Heart right ventricle (tissue), 16 donors: ENCODE results near the gene DCX. TPM values are rescaled to one million over a fixed set of nuclear protein-coding genes. Genes with fewer than 3 reads are reported as not detected.

Experiments used
- ATAC-seq, 8 donors: fragments of 200-7000 bp; cut with Tn5 transposase; one replicate each; pipeline ENCODE4 v1.9.1; 2020; ENCODE audit warnings: mild to moderate bottlenecking in 8 of 8, moderate library complexity in 8 of 8, moderate number of reproducible peaks in 1 of 8
- DNase-seq, 2 donors: peaks; one replicate each; pipeline ENCODE4 v3.0.0-alpha.2; 2020
- H3K27ac ChIP-seq, 10 donors: fragments of 200-600 bp; sonication (generic) in 2 of 10; one replicate each; pipeline versions ENCODE4 v1.5.0 to v1.8.0; 2020 to 2022; ENCODE audit warnings: mild to moderate bottlenecking in 3 of 10
- H3K27me3 ChIP-seq, 7 donors: fragments of 200-600 bp; one replicate each; pipeline ENCODE4 v1.8.0; 2021 to 2022; ENCODE audit warnings: mild to moderate bottlenecking in 2 of 7
- H3K36me3 ChIP-seq, 9 donors: fragments of 200-600 bp; sonication (generic) in 1 of 9; one replicate each; pipeline versions ENCODE4 v1.5.0 to v1.8.0; 2020 to 2022; ENCODE audit warnings: mild to moderate bottlenecking in 2 of 9
- H3K4me1 ChIP-seq, 9 donors: fragments of 200-600 bp; sonication (generic) in 1 of 9; one replicate each; pipeline versions ENCODE4 v1.5.0 to v1.8.0; 2020 to 2022; ENCODE audit warnings: mild to moderate bottlenecking in 4 of 9
- H3K4me3 ChIP-seq, 10 donors: fragments of 200-600 bp; sonication (generic) in 2 of 10; one replicate each; pipeline versions ENCODE4 v1.5.0 to v1.8.0; 2020 to 2022; ENCODE audit warnings: mild to moderate bottlenecking in 7 of 10, moderate library complexity in 2 of 10
- H3K9me3 ChIP-seq, 11 donors: fragments of 200-600 bp in 10 of 11; sonication (generic) in 2 of 11; one replicate each; pipeline versions ENCODE4 v1.5.0 to v1.8.0; 2013 to 2022; ENCODE audit warnings: mild to moderate bottlenecking in 2 of 11, control low read depth in 1 of 11, moderate library complexity in 1 of 11
- CTCF ChIP-seq, 9 donors: fragments of 200-600 bp; sonication (generic) in 2 of 9; IDR thresholded peaks; one replicate each; pipeline versions ENCODE4 v1.5.0 to v1.8.0; 2021 to 2022; ENCODE audit warnings: antibody characterized with exemption in 9 of 9, mild to moderate bottlenecking in 5 of 9, moderate library complexity in 1 of 9
- WGBS, 2 donors: extraction: QIAGEN DNeasy Blood & Tissue Kit; methylation state at CpG; one replicate each; pipeline ENCODE4 v1.1.7; 2013; ENCODE audit warnings: inconsistent platforms in 1 of 2; 5-methylcytosine and 5-hydroxymethylcytosine counted together
- intact Hi-C, 10 donors: fragments of 100-400 bp; cut with DNase I; formaldehyde crosslinking; loops; one replicate each; pipeline versions ENCODE4 v1.11.1 to v1.14.2; 2022
- polyA plus RNA-seq, 2 donors: library from polyadenylated mRNA; stranded (reverse); fragments of 200-250 nt; gene quantifications; one replicate each; pipeline ENCODE4 v1.2.3, GENCODE V29; 2013
- total RNA-seq, 10 donors: library from RNA; stranded (reverse); fragmentation: NEBNext Ultra II Directional in 3 of 10; extraction: Animal tissue kit (Norgen Biotek cat#: 25700) in 3 of 10; gene quantifications; one replicate each; pipeline versions ENCODE4 v1.2.1 to v1.2.4, GENCODE V29; 2021 to 2023
- donor health status: Arrhythmogenic right ventricular cardiomyopathy.
- donor health status: ischemic (EF 13 %, LVEDD 7.1; RV severe dilation, severe dysfunction).
- donor health status: healthy with polysubstance abuse.
- donor health status: DM: no; HTN: yes; CAD: no.
- donor health status: DM: no; HTN: no; CAD: no.
- donor health status: ischemic (EF 25% LVEDD 6.9; RV normal size, moderate dysfunction).
- donor health status: ischemic (EF 25% LVEDD 5.7; RV mildly dilated, moderate dysfunction).
- donor health status: healthy.
- donor health status: DM: yes; HTN: yes; CAD: no.
- donor health status: Ischemic cardiomyopathy.
- donor health status: ischemic (EF 35%, LVEDD 5.7; RV mildly dilated, moderate dysfunction).
- donor health status: nonischemic (EF 11% LVEDD 7.7; RV severe dilation, severe dysfunction).
- donor health status: DM: yes; HTN: yes; CAD: no.
- donor health status: PGD.
- donor health status: ischemic (EF 29% LVEDD 5.4; RV normal size, mild dysfunction).
- donor health status: nonischemic (EF 23%, LVEDD 6.1; RV moderate dilation, normal function).

DCX gene
- total and polyA plus RNA-seq, 12 donors: under 0.01 to 0.18 (median 0.09) TPM; not detected in 3

- Histone ChIP-seq H3K4me1 (no peaks in the 10 kb centered on the region), H3K27me3 (peaks cover 0 to 49% (median 0%) of the 10 kb centered on the region in 7 donors), H3K9me3 (no peaks in the 10 kb centered on the region), H3K36me3 (no peaks in the 10 kb centered on the region), H3K27ac (no peak overlapping the region), H3K4me3 (no peak overlapping the region)
- WGBS, 2 donors: 65 to 75% methylated on average over 3 of the region's 3 CpGs
- ATAC-seq (peak in 1 of 8 donors; percentile 49), DNase-seq (peak in 1 of 2 donors; percentile 4)
- no peak for TF ChIP-seq CTCF (IDR thresholded peaks at IDR 0.05)
- intact Hi-C loops: loop anchor here in 1 of 10 donors (10.0 kb wide), 1 partner anchor 803 kb away; no protein-coding TSS in a partner anchor
Observed at GRCh38 chrX:111257733-111258132, 154.3 kb downstream of the DCX start.

GRCh38 chrX:111254896-111255693 lies 156.9 kb downstream of the DCX start:
- DNase-seq (no peak), ATAC-seq (no peak)
- WGBS, 2 donors: 76 to 77% methylated on average over 7 of the region's 7 CpGs
- Histone ChIP-seq H3K4me3 (no peak overlapping the region), H3K36me3 (no peaks in the 10 kb centered on the region), H3K9me3 (no peaks in the 10 kb centered on the region), H3K27ac (no peak overlapping the region), H3K27me3 (peaks cover 0 to 68% (median 0%) of the 10 kb centered on the region in 7 donors), H3K4me1 (no peaks in the 10 kb centered on the region)
- intact Hi-C loops: loop anchor here in 1 of 10 donors (10.0 kb wide), 1 partner anchor 800 kb away; no protein-coding TSS in a partner anchor
- TF ChIP-seq CTCF (IDR thresholded peaks at IDR 0.05): no peak

GRCh38 chrX:111244235-111244750 lies 167.7 kb downstream of the DCX start:
- Histone ChIP-seq H3K27me3 (peaks cover 0 to 66% (median 0%) of the 10 kb centered on the region in 7 donors), H3K27ac (no peak overlapping the region), H3K9me3 (no peaks in the 10 kb centered on the region), H3K4me1 (no peaks in the 10 kb centered on the region), H3K4me3 (no peak overlapping the region), H3K36me3 (no peaks in the 10 kb centered on the region)
- ATAC-seq: no peak
- 37% methylated on average over 2 of the region's 2 CpGs for WGBS, 2 donors
- peak in 7 of 9 donors; percentile 31 to 54 (median 38) for TF ChIP-seq CTCF (IDR thresholded peaks at IDR 0.05)
- intact Hi-C loops: loop anchor here in 3 of 10 donors (5.0 to 10.0 kb wide), 2 partner anchors 392 to 789 kb away; no protein-coding TSS in a partner anchor
- DNase-seq: no peak

Other genes with a start within 250 kb of the DCX start
- under 1 TPM in 6 of 10 donors, not detected in 4; 0.09 to 0.66 (median 0.17) TPM for gene CAPN6, start 141.7 kb downstream of the DCX start, total RNA-seq
- under 1 TPM in 1 of 2 donors, not detected in 1; 0.03 TPM for gene CAPN6, start 141.7 kb downstream of the DCX start, polyA plus RNA-seq
- gene SERTM2, start 99.5 kb upstream of the DCX start, total RNA-seq: not detected
- not detected for gene SERTM2, start 99.5 kb upstream of the DCX start, polyA plus RNA-seq